Measurements from ENCODE around the gene FBLN7. TPM values are rescaled to one million over a fixed set of nuclear protein-coding genes. Genes with fewer than 3 reads are reported as not detected.

FBLN7 gene
- polyA plus RNA-seq, 1 donor = 1.7 TPM

GRCh38 chr2:112140205-112140802 lies 2.1 kb downstream of the FBLN7 start:
- Histone ChIP-seq H3K4me3 (ENCODE audit: low read length) (peak overlapping the region; percentile 2), H3K4me1 (ENCODE audit: control insufficient read depth, insufficient read depth, low read length) (peaks cover 5% of the 10 kb centered on the region), H3K9me3 (ENCODE audit: control insufficient read depth, low read depth, low read length) (no peaks in the 10 kb centered on the region), H3K27me3 (ENCODE audit: control insufficient read depth, insufficient read depth, low read length) (peaks cover 40% of the 10 kb centered on the region), H3K27ac (ENCODE audit: low read length) (no peak overlapping the region), H3K36me3 (ENCODE audit: control insufficient read depth, insufficient read depth, low read length) (no peaks in the 10 kb centered on the region)
- no CpG with 5 or more reads among the region's 30 CpGs for WGBS (ENCODE audit: insufficient coverage, low lambda C conversion rate)
- DNase-seq = no peak

- WGBS (ENCODE audit: insufficient coverage, low lambda C conversion rate) = 77% methylated on average over 3 of the region's 20 CpGs
Measured at GRCh38 chr2:112140899-112141625, 2.9 kb downstream of the FBLN7 start.

GRCh38 chr2:112141626-112142007 lies 3.4 kb downstream of the FBLN7 start:
- Histone ChIP-seq H3K27ac (ENCODE audit: low read length) (no peak overlapping the region), H3K4me3 (ENCODE audit: low read length) (no peak overlapping the region), H3K9me3 (ENCODE audit: control insufficient read depth, low read depth, low read length) (no peaks in the 10 kb centered on the region), H3K36me3 (ENCODE audit: control insufficient read depth, insufficient read depth, low read length) (no peaks in the 10 kb centered on the region), H3K27me3 (ENCODE audit: control insufficient read depth, insufficient read depth, low read length) (peaks cover 40% of the 10 kb centered on the region), H3K4me1 (ENCODE audit: control insufficient read depth, insufficient read depth, low read length) (peaks cover 5% of the 10 kb centered on the region)
- WGBS (ENCODE audit: insufficient coverage, low lambda C conversion rate) = no CpG with 5 or more reads among the region's 7 CpGs
- DNase-seq = peak; percentile 25 to 57

More at GRCh38 chr2:112140899-112141625, 2.9 kb downstream of the FBLN7 start:
- Histone ChIP-seq H3K27me3 (ENCODE audit: control insufficient read depth, insufficient read depth, low read length) (peaks cover 40% of the 10 kb centered on the region), H3K27ac (ENCODE audit: low read length) (no peak overlapping the region), H3K4me1 (ENCODE audit: control insufficient read depth, insufficient read depth, low read length) (peaks cover 5% of the 10 kb centered on the region), H3K4me3 (ENCODE audit: low read length) (no peak overlapping the region), H3K36me3 (ENCODE audit: control insufficient read depth, insufficient read depth, low read length) (no peaks in the 10 kb centered on the region), H3K9me3 (ENCODE audit: control insufficient read depth, low read depth, low read length) (no peaks in the 10 kb centered on the region)
- no peak for DNase-seq

- Histone ChIP-seq H3K27ac (ENCODE audit: low read length) (no peak overlapping the region), H3K4me1 (ENCODE audit: control insufficient read depth, insufficient read depth, low read length) (peaks cover 4% of the 10 kb centered on the region), H3K9me3 (ENCODE audit: control insufficient read depth, low read depth, low read length) (no peaks in the 10 kb centered on the region), H3K27me3 (ENCODE audit: control insufficient read depth, insufficient read depth, low read length) (peaks cover 33% of the 10 kb centered on the region), H3K36me3 (ENCODE audit: control insufficient read depth, insufficient read depth, low read length) (no peaks in the 10 kb centered on the region), H3K4me3 (ENCODE audit: low read length) (no peak overlapping the region)
- DNase-seq = no peak
- no CpG with 5 or more reads among the region's 8 CpGs for WGBS (ENCODE audit: insufficient coverage, low lambda C conversion rate)
Measured at GRCh38 chr2:112142525-112143078, 4.4 kb downstream of the FBLN7 start.

- Histone ChIP-seq H3K4me3 (ENCODE audit: low read length) (no peak overlapping the region), H3K27me3 (ENCODE audit: control insufficient read depth, insufficient read depth, low read length) (peaks cover 28% of the 10 kb centered on the region), H3K4me1 (ENCODE audit: control insufficient read depth, insufficient read depth, low read length) (no peaks in the 10 kb centered on the region), H3K36me3 (ENCODE audit: control insufficient read depth, insufficient read depth, low read length) (no peaks in the 10 kb centered on the region), H3K9me3 (ENCODE audit: control insufficient read depth, low read depth, low read length) (no peaks in the 10 kb centered on the region), H3K27ac (ENCODE audit: low read length) (no peak overlapping the region)
- no peak for DNase-seq
- no CpG with 5 or more reads among the region's 5 CpGs for WGBS (ENCODE audit: insufficient coverage, low lambda C conversion rate)
Measured at GRCh38 chr2:112143150-112143549, 5.0 kb downstream of the FBLN7 start.

- no peak for DNase-seq
- Histone ChIP-seq H3K4me1 (ENCODE audit: control insufficient read depth, insufficient read depth, low read length) (no peaks in the 10 kb centered on the region), H3K27me3 (ENCODE audit: control insufficient read depth, insufficient read depth, low read length) (peaks cover 24% of the 10 kb centered on the region), H3K4me3 (ENCODE audit: low read length) (no peak overlapping the region), H3K9me3 (ENCODE audit: control insufficient read depth, low read depth, low read length) (no peaks in the 10 kb centered on the region), H3K36me3 (ENCODE audit: control insufficient read depth, insufficient read depth, low read length) (no peaks in the 10 kb centered on the region), H3K27ac (ENCODE audit: low read length) (no peak overlapping the region)
- WGBS (ENCODE audit: insufficient coverage, low lambda C conversion rate) = 86% methylated on average over 5 of the region's 6 CpGs
Measured at GRCh38 chr2:112144966-112145365, 6.8 kb downstream of the FBLN7 start.

GRCh38 chr2:112147382-112148168 lies 9.4 kb downstream of the FBLN7 start:
- WGBS (ENCODE audit: insufficient coverage, low lambda C conversion rate) = no CpG with 5 or more reads among the region's 17 CpGs
- H3K4me1 ChIP-seq (ENCODE audit: control insufficient read depth, insufficient read depth, low read length) = no peaks in the 10 kb centered on the region
- no peaks in the 10 kb centered on the region for H3K9me3 ChIP-seq (ENCODE audit: control insufficient read depth, low read depth, low read length)
- no peak overlapping the region for H3K4me3 ChIP-seq (ENCODE audit: low read length)
- H3K27me3 ChIP-seq (ENCODE audit: control insufficient read depth, insufficient read depth, low read length) = peaks cover 5% of the 10 kb centered on the region
- no peaks in the 10 kb centered on the region for H3K36me3 ChIP-seq (ENCODE audit: control insufficient read depth, insufficient read depth, low read length)
- DNase-seq = no peak
- no peak overlapping the region for H3K27ac ChIP-seq (ENCODE audit: low read length)

GRCh38 chr2:112148477-112148876 lies 10.3 kb downstream of the FBLN7 start:
- no CpG with 5 or more reads among the region's 2 CpGs for WGBS (ENCODE audit: insufficient coverage, low lambda C conversion rate)
- DNase-seq = no peak
- no peaks in the 10 kb centered on the region for H3K9me3 ChIP-seq (ENCODE audit: control insufficient read depth, low read depth, low read length)
- no peaks in the 10 kb centered on the region for H3K27me3 ChIP-seq (ENCODE audit: control insufficient read depth, insufficient read depth, low read length)
- H3K36me3 ChIP-seq (ENCODE audit: control insufficient read depth, insufficient read depth, low read length) = no peaks in the 10 kb centered on the region
- no peaks in the 10 kb centered on the region for H3K4me1 ChIP-seq (ENCODE audit: control insufficient read depth, insufficient read depth, low read length)
- H3K4me3 ChIP-seq (ENCODE audit: low read length) = no peak overlapping the region
- H3K27ac ChIP-seq (ENCODE audit: low read length) = no peak overlapping the region

- Histone ChIP-seq H3K27ac (ENCODE audit: low read length) (no peak overlapping the region), H3K9me3 (ENCODE audit: control insufficient read depth, low read depth, low read length) (no peaks in the 10 kb centered on the region), H3K36me3 (ENCODE audit: control insufficient read depth, insufficient read depth, low read length) (no peaks in the 10 kb centered on the region), H3K4me1 (ENCODE audit: control insufficient read depth, insufficient read depth, low read length) (no peaks in the 10 kb centered on the region), H3K27me3 (ENCODE audit: control insufficient read depth, insufficient read depth, low read length) (no peaks in the 10 kb centered on the region), H3K4me3 (ENCODE audit: low read length) (no peak overlapping the region)
- no peak for DNase-seq
- no CpG with 5 or more reads among the region's 5 CpGs for WGBS (ENCODE audit: insufficient coverage, low lambda C conversion rate)
Measured at GRCh38 chr2:112149194-112149593, 11.0 kb downstream of the FBLN7 start.

GRCh38 chr2:112149866-112150435 lies 11.8 kb downstream of the FBLN7 start:
- Histone ChIP-seq H3K4me1 (ENCODE audit: control insufficient read depth, insufficient read depth, low read length) (no peaks in the 10 kb centered on the region), H3K27me3 (ENCODE audit: control insufficient read depth, insufficient read depth, low read length) (no peaks in the 10 kb centered on the region), H3K9me3 (ENCODE audit: control insufficient read depth, low read depth, low read length) (no peaks in the 10 kb centered on the region), H3K4me3 (ENCODE audit: low read length) (no peak overlapping the region), H3K36me3 (ENCODE audit: control insufficient read depth, insufficient read depth, low read length) (no peaks in the 10 kb centered on the region), H3K27ac (ENCODE audit: low read length) (no peak overlapping the region)
- no peak for DNase-seq
- WGBS (ENCODE audit: insufficient coverage, low lambda C conversion rate) = 80% methylated on average over 1 of the region's 7 CpGs
